K562 (cell line): ENCODE data around the gene YTHDF1. TPM values are rescaled to one million over a fixed set of nuclear protein-coding genes. Genes with fewer than 3 reads are reported as not detected.

Experiments used
- ATAC-seq: fragments of 200-7000 bp; cut with Tn5 transposase; 3 replicates; pipeline ENCODE4 v1.9.1; 2020; ENCODE audit warnings: moderate library complexity
- BruUV-seq: library from RNA; stranded (reverse); fragments of 400-500 nt; replicated peaks from 2 replicates; lab custom pipeline; 2021; lab: Mats Ljungman, UMichigan
- CTCF ChIA-PET: fragments of 300-600 bp; formaldehyde crosslinking; extraction: SDS; loops from one replicate; lab custom pipeline; 2021; ENCODE audit warnings: low intra/inter-chr PET ratio; lab: Yijun Ruan, JAX
- POLR2A ChIA-PET: fragments of 300-600, 350-650 bp; sonication (Branson Sonifier 250); formaldehyde crosslinking; extraction: SDS; loops from one replicate; lab custom pipeline; 2021; ENCODE audit warnings: antibody characterized with exemption, inconsistent platforms; lab: Yijun Ruan, JAX
- DNase-seq, 4 experiments: peaks; one replicate each; pipeline versions ENCODE4 v3.0.0 to v3.0.0-alpha.2; 2011 to 2018; ENCODE audit warnings: low spot score in 3 of 4, mixed read lengths in 3 of 4; ENCODE audit errors: extremely low read depth in 1 of 4
- FAIRE-seq: peaks from 2 replicates; lab custom pipeline; 2011; peaks lifted over from hg19 to GRCh38; lab: Jason Lieb, UNC
- H2AFZ ChIP-seq: 2 replicates; pipeline ENCODE4 v1.6.0; 2011; ENCODE audit warnings: low read depth, low read length, control low read depth, inconsistent platforms
- H3K27ac ChIP-seq: fragments of 200-600 bp; 3 replicates; pipeline ENCODE4 v1.8.0; 2011; ENCODE audit warnings: low read depth, mild to moderate bottlenecking, control low read depth, inconsistent platforms, low read length, moderate library complexity, mixed read lengths; ENCODE audit errors: extremely low read depth
- H3K27me3 ChIP-seq, 2 experiments: fragments of 300-600 bp in 1 of 2; 2 replicates in 1 of 2; 3 replicates in 1 of 2; pipeline versions ENCODE4 v1.6.0 to v1.8.0; 2011; ENCODE audit warnings: inconsistent platforms in 2 of 2, low read length in 2 of 2, mild to moderate bottlenecking in 1 of 2, mixed read lengths in 1 of 2, moderate library complexity in 1 of 2; ENCODE audit not compliant: control insufficient read depth in 2 of 2, insufficient read depth in 2 of 2
- H3K36me3 ChIP-seq: fragments of 300-600 bp; 3 replicates; pipeline ENCODE4 v1.8.0; 2011; ENCODE audit warnings: mild to moderate bottlenecking, low read length, inconsistent platforms; ENCODE audit not compliant: control insufficient read depth, insufficient read depth
- H3K4me1 ChIP-seq, 2 experiments: fragments of 200-600 bp in 1 of 2; replicated peaks in 1 of 2; 2 replicates in 1 of 2; 3 replicates in 1 of 2; pipeline versions ENCODE4 v1.5.1 to v1.8.0; 2011; ENCODE audit warnings: inconsistent platforms in 2 of 2, low read length in 2 of 2, mild to moderate bottlenecking in 1 of 2, mixed read lengths in 1 of 2, moderate library complexity in 1 of 2; ENCODE audit not compliant: control insufficient read depth in 2 of 2, insufficient read depth in 2 of 2
- H3K4me2 ChIP-seq: 2 replicates; pipeline ENCODE4 v1.6.1; 2011; ENCODE audit warnings: low read length, control low read depth, inconsistent platforms, mixed read lengths; ENCODE audit not compliant: insufficient read depth
- H3K4me3 ChIP-seq: fragments of 200-600 bp; sonication (generic), shearing (Covaris generic); 2 replicates; pipeline ENCODE4 v1.5.1; 2016; ENCODE audit warnings: control low read depth, inconsistent platforms
- H3K79me2 ChIP-seq: fragments of 200-600 bp; 3 replicates; pipeline ENCODE4 v1.8.0; 2011; ENCODE audit warnings: low read length, inconsistent platforms; ENCODE audit not compliant: control insufficient read depth, insufficient read depth
- H3K9ac ChIP-seq, 2 experiments: 2 replicates each; pipeline versions ENCODE4 v1.6.0 to v1.6.1; 2011; ENCODE audit warnings: low read depth in 2 of 2, low read length in 2 of 2, control low read depth in 1 of 2, inconsistent platforms in 1 of 2, mild to moderate bottlenecking in 1 of 2, mixed read lengths in 1 of 2; ENCODE audit not compliant: insufficient read depth in 1 of 2
- H3K9me1 ChIP-seq: one replicate; pipeline ENCODE4 v1.6.0; 2011; ENCODE audit warnings: inconsistent platforms, mild to moderate bottlenecking, low read length, moderate library complexity; ENCODE audit not compliant: control insufficient read depth, insufficient read depth
- H3K9me3 ChIP-seq: replicated peaks from 2 replicates; pipeline ENCODE4 v1.5.1; 2011; ENCODE audit warnings: low read depth, low read length, inconsistent platforms; ENCODE audit not compliant: control insufficient read depth, insufficient read depth
- H4K20me1 ChIP-seq: replicated peaks from 2 replicates; pipeline ENCODE4 v1.6.1; 2011; ENCODE audit warnings: low read length, inconsistent platforms, mixed read lengths; ENCODE audit not compliant: control insufficient read depth, insufficient read depth
- ARHGAP35 ChIP-seq: fragments of 450-650 bp; IDR thresholded peaks from 2 replicates; pipeline ENCODE4 v1.6.1; 2018; ENCODE audit not compliant: partially characterized antibody
- ARID2 ChIP-seq: fragments of 450-650 bp; IDR thresholded peaks from 2 replicates; pipeline ENCODE4 v1.6.1; 2017; ENCODE audit warnings: antibody characterized with exemption, mild to moderate bottlenecking
- GATA2 ChIP-seq: sonication (generic); formaldehyde crosslinking; IDR thresholded peaks from 2 replicates; pipeline ENCODE4 v1.4.0; 2020; ENCODE audit warnings: mild to moderate bottlenecking, missing genetic modification reagents
- MECOM ChIP-seq: fragments of 250-450 bp; sonication (Bioruptor Pico); IDR thresholded peaks from 2 replicates; pipeline ENCODE4 v1.8.0; 2022; ENCODE audit warnings: inconsistent platforms
- MED1 ChIP-seq: sonication (generic); formaldehyde crosslinking; IDR thresholded peaks from 2 replicates; pipeline ENCODE4 v1.8.1; 2023; ENCODE audit warnings: missing genetic modification reagents, borderline replicate concordance
- MEIS2 ChIP-seq: fragments of 450-650 bp; IDR thresholded peaks from 2 replicates; pipeline ENCODE4 v1.6.1; 2014; ENCODE audit warnings: mild to moderate bottlenecking; ENCODE audit not compliant: partially characterized antibody
- NCOA2 ChIP-seq, 2 experiments: fragments of 450-650 bp; IDR thresholded peaks; 2 replicates each; pipeline ENCODE4 v1.6.1; 2018; ENCODE audit warnings: mild to moderate bottlenecking in 2 of 2, moderate library complexity in 1 of 2; ENCODE audit not compliant: partially characterized antibody in 2 of 2
- ZNF224 ChIP-seq: sonication (generic); formaldehyde crosslinking; IDR thresholded peaks from 2 replicates; pipeline ENCODE4 v1.8.0; 2022; ENCODE audit warnings: mild to moderate bottlenecking, missing genetic modification reagents
- ZNF324 ChIP-seq: fragments of 250-450 bp; sonication (Bioruptor Pico); IDR thresholded peaks from 2 replicates; pipeline ENCODE4 v1.4.0; 2020; ENCODE audit warnings: mild to moderate bottlenecking
- ZNF436 ChIP-seq: fragments of 250-450, 450-650 bp; sonication (Bioruptor Pico); formaldehyde crosslinking; IDR thresholded peaks from 2 replicates; pipeline ENCODE4 v1.7.0; 2020; ENCODE audit warnings: mild to moderate bottlenecking
- ZNF77 ChIP-seq: fragments of 250-450 bp; sonication (Bioruptor Pico); IDR thresholded peaks from 2 replicates; pipeline ENCODE4 v1.5.0; 2020
- ZNF778 ChIP-seq: fragments of 450-650 bp; formaldehyde crosslinking; IDR thresholded peaks from 2 replicates; pipeline ENCODE4 v1.4.0; 2020; ENCODE audit warnings: mild to moderate bottlenecking, moderate library complexity
- WGBS: fragments of 100-300 bp; shearing (Covaris generic); methylation state at CpG from one replicate; pipeline ENCODE4 v1.1.6; 2016; ENCODE audit warnings: low coverage, mixed read lengths; ENCODE audit not compliant: insufficient coverage; ENCODE audit errors: missing lambda C conversion rate; 5-methylcytosine and 5-hydroxymethylcytosine counted together
- in situ Hi-C: fragments of 300-500 bp; cut with MboI; formaldehyde crosslinking; loops from 4 replicates; pipeline ENCODE4 v1.15.0; 2018; ENCODE audit warnings: inconsistent platforms, mixed read lengths
- intact Hi-C: fragments of 100-400 bp; cut with micrococcal nuclease; formaldehyde crosslinking; loops from 2 replicates; pipeline ENCODE4 v1.14.2; 2022
- polyA plus RNA-seq, 8 experiments: library from polyadenylated mRNA; depleted of rRNA in 4 of 8; stranded (reverse) in 5 of 8; unstranded in 3 of 8; fragments of >200 nt; fragmentation: Nextera tagmentation in 2 of 8; fragmentation: Illumina TruSeq in 1 of 8; extraction: Ambion mirVana in 2 of 8; extraction: Trizol in 1 of 8; gene quantifications; 2 replicates each; pipeline versions ENCODE4 v1.2.1 to v1.2.3, GENCODE V29; 2011 to 2014; ENCODE audit warnings: inconsistent platforms in 1 of 8, missing spikeins in 1 of 8
- total RNA-seq, 7 experiments: library from RNA; depleted of rRNA in 6 of 7; stranded (reverse); fragments of >200 nt in 6 of 7; fragmentation: Illumina TruSeq in 2 of 7; extraction: Trizol in 2 of 7; gene quantifications; 2 replicates each; pipeline versions ENCODE4 v1.2.1 to v1.2.3, GENCODE V29; 2011 to 2021; ENCODE audit warnings: low replicate concordance in 1 of 7
- TF ChIP-seq, protein P1 (sequence below), 2 experiments: IDR thresholded peaks in 1 of 2; conservative IDR thresholded peaks in 1 of 2; 2 replicates each; pipeline ENCODE4 v1.6.1; 2016; ENCODE audit warnings: low read depth in 2 of 2, mild to moderate bottlenecking in 1 of 2, missing compliant biosample characterization in 1 of 2, missing genetic modification characterization in 1 of 2, moderate library complexity in 1 of 2
- TF ChIP-seq, protein P2 (sequence below): fragments of 450-650 bp; IDR thresholded peaks from 2 replicates; pipeline ENCODE4 v1.6.1; 2018; ENCODE audit not compliant: partially characterized antibody
- TF ChIP-seq, protein P3 (sequence below): sonication (generic); formaldehyde crosslinking; IDR thresholded peaks from 2 replicates; pipeline ENCODE4 v1.8.1; 2023; ENCODE audit warnings: mild to moderate bottlenecking, missing genetic modification reagents

Gene YTHDF1
- total and polyA plus RNA-seq, 9 of the 15 experiments (the other 6 are each of a cell fraction or from before 2014, with no cell fraction given), result 10.1 to 42.4 (median 27.8) TPM

DNA sequence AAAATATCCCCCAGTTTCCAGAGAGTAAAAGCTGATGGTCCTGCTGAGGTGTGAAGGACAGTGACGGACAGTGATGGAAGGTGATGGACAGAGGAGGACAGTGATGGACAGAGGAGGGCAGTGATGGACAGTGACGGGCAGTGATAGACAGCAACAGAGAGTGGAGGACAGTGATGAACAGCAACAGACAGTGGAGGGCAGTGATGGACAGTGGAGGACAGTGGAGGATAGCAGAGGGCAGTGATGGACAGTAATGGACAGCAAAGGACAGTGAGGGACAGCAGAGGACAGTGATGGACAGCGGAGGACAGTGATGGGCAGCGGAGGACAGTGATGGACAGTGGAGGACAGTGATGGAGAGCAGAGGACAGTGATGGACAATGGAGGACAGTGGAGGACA is 41.0 kb upstream of the YTHDF1 start:
- Histone ChIP-seq H3K36me3 (no peaks in the 10 kb centered on the region), H3K4me1 (peaks cover 0 to 30% of the 10 kb centered on the region in 2 experiments; a peak in 2 of 5 replicates), H3K4me3 (no peak overlapping the region), H3K79me2 (no peaks in the 10 kb centered on the region), H3K9ac (no peak overlapping the region), H2AFZ (no peak overlapping the region), H3K9me1 (no peaks in the 10 kb centered on the region), H3K27me3 (peaks cover 42 to 89% of the 10 kb centered on the region in 2 experiments; a peak in 4 of 5 replicates), H4K20me1 (0 out of 2 replicates have a peak, but pooled peaks cover 15% of the 10 kb centered on the region), H3K9me3 (no peaks in the 10 kb centered on the region), H3K27ac (no peak overlapping the region), H3K4me2 (no peak overlapping the region)
- CTCF ChIA-PET, result no interaction called here
- WGBS, result 7% methylated on average over 4 of the region's 4 CpGs
- intact Hi-C loops (no loop called here), in situ Hi-C loops (no loop called here)
- ATAC-seq, result no peak
- BruUV-seq, result no TSS peak
- POLR2A ChIA-PET, result no interaction called here
- DNase-seq, result no peak
- no peak for FAIRE-seq
- TF ChIP-seq, protein P1, sequence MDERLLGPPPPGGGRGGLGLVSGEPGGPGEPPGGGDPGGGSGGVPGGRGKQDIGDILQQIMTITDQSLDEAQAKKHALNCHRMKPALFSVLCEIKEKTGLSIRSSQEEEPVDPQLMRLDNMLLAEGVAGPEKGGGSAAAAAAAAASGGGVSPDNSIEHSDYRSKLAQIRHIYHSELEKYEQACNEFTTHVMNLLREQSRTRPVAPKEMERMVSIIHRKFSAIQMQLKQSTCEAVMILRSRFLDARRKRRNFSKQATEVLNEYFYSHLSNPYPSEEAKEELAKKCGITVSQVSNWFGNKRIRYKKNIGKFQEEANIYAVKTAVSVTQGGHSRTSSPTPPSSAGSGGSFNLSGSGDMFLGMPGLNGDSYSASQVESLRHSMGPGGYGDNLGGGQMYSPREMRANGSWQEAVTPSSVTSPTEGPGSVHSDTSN (CRISPR knock-in tag; IDR thresholded peaks at IDR 0.05; ENCODE audit: low read depth), result no peak
- TF ChIP-seq, protein P1 (tag; conservative IDR thresholded peaks at IDR 0.05; ENCODE audit: low read depth), result peak; percentile 89
- TF ChIP-seq ZNF778 (CRISPR knock-in tag) (no peak), ZNF77 (CRISPR knock-in tag) (no peak), ARID2 (no peak), NCOA2 (IDR thresholded peaks at IDR 0.05; ENCODE audit: partially characterized antibody in 2 of 2) (peak in 1 of 2 experiments; percentile 39), MECOM (CRISPR knock-in tag) (no peak), ZNF436 (CRISPR knock-in tag) (no peak), ZNF224 (no peak), ZNF324 (CRISPR knock-in tag) (no peak), GATA2 (no peak), MED1 (CRISPR knock-in tag) (no peak), MEIS2 (peak; percentile 82), ARHGAP35 (peak; percentile 92)
- TF ChIP-seq, protein P2, sequence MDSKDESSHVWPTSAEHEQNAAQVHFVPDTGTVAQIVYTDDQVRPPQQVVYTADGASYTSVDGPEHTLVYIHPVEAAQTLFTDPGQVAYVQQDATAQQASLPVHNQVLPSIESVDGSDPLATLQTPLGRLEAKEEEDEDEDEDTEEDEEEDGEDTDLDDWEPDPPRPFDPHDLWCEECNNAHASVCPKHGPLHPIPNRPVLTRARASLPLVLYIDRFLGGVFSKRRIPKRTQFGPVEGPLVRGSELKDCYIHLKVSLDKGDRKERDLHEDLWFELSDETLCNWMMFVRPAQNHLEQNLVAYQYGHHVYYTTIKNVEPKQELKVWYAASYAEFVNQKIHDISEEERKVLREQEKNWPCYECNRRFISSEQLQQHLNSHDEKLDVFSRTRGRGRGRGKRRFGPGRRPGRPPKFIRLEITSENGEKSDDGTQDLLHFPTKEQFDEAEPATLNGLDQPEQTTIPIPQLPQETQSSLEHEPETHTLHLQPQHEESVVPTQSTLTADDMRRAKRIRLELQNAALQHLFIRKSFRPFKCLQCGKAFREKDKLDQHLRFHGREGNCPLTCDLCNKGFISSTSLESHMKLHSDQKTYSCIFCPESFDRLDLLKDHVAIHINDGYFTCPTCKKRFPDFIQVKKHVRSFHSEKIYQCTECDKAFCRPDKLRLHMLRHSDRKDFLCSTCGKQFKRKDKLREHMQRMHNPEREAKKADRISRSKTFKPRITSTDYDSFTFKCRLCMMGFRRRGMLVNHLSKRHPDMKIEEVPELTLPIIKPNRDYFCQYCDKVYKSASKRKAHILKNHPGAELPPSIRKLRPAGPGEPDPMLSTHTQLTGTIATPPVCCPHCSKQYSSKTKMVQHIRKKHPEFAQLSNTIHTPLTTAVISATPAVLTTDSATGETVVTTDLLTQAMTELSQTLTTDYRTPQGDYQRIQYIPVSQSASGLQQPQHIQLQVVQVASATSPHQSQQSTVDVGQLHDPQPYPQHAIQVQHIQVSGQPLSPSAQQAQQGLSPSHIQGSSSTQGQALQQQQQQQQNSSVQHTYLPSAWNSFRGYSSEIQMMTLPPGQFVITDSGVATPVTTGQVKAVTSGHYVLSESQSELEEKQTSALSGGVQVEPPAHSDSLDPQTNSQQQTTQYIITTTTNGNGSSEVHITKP, result no peak
- TF ChIP-seq, protein P3, sequence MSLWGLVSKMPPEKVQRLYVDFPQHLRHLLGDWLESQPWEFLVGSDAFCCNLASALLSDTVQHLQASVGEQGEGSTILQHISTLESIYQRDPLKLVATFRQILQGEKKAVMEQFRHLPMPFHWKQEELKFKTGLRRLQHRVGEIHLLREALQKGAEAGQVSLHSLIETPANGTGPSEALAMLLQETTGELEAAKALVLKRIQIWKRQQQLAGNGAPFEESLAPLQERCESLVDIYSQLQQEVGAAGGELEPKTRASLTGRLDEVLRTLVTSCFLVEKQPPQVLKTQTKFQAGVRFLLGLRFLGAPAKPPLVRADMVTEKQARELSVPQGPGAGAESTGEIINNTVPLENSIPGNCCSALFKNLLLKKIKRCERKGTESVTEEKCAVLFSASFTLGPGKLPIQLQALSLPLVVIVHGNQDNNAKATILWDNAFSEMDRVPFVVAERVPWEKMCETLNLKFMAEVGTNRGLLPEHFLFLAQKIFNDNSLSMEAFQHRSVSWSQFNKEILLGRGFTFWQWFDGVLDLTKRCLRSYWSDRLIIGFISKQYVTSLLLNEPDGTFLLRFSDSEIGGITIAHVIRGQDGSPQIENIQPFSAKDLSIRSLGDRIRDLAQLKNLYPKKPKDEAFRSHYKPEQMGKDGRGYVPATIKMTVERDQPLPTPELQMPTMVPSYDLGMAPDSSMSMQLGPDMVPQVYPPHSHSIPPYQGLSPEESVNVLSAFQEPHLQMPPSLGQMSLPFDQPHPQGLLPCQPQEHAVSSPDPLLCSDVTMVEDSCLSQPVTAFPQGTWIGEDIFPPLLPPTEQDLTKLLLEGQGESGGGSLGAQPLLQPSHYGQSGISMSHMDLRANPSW (CRISPR knock-in tag), result no peak
